K562 treated with DMSO at 1 percent for 12 hours (cell line): Measurements from ENCODE around the gene XIRP1. TPM values are rescaled to one million over a fixed set of nuclear protein-coding genes. Genes with fewer than 3 reads are reported as not detected.

Experiments
- total RNA-seq: library from RNA; unstranded; fragments of 300-600 nt; gene quantifications from 2 replicates; pipeline ENCODE4 v1.2.3, GENCODE V29; 2022; ENCODE audit not compliant: insufficient read depth

Gene XIRP1, protein sequence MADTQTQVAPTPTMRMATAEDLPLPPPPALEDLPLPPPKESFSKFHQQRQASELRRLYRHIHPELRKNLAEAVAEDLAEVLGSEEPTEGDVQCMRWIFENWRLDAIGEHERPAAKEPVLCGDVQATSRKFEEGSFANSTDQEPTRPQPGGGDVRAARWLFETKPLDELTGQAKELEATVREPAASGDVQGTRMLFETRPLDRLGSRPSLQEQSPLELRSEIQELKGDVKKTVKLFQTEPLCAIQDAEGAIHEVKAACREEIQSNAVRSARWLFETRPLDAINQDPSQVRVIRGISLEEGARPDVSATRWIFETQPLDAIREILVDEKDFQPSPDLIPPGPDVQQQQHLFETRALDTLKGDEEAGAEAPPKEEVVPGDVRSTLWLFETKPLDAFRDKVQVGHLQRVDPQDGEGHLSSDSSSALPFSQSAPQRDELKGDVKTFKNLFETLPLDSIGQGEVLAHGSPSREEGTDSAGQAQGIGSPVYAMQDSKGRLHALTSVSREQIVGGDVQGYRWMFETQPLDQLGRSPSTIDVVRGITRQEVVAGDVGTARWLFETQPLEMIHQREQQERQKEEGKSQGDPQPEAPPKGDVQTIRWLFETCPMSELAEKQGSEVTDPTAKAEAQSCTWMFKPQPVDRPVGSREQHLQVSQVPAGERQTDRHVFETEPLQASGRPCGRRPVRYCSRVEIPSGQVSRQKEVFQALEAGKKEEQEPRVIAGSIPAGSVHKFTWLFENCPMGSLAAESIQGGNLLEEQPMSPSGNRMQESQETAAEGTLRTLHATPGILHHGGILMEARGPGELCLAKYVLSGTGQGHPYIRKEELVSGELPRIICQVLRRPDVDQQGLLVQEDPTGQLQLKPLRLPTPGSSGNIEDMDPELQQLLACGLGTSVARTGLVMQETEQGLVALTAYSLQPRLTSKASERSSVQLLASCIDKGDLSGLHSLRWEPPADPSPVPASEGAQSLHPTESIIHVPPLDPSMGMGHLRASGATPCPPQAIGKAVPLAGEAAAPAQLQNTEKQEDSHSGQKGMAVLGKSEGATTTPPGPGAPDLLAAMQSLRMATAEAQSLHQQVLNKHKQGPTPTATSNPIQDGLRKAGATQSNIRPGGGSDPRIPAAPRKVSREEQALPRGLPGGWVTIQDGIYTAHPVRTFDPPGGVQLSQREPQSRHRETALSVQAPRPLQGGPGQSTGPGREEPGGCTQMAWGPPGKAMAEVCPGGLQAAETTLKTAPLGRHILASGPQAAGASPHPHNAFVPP (N-terminal part only)
- not detected in 2 replicates for total RNA-seq

DNA sequence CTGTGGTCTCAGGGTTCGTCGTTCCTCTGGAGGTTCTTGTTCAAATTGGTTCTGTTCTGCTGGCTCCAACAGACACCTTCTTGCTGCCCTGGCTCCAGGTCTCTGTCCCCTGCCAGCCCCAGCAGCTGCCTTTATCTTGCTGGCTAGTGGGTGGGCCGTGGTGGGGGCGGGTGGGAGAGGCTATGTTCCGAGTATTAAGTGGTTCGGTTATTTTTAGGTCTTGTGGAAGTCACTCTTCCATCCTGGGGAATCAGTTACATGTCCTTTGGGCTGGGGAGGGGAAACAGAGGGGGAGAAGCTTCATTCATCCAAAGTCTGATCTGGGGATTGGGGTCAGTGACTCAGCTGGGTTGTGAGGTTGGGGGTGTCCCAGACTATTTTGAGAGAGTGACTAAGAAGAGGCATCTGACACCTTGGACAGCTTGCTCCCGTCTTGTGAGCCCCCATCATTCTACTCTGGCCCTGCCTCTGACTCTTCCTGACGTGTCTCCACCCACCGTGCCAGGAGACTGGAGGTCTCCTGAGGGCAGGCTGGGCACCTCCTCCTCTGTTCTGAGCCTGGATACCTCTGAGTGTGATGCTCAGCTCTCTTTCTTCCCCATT is at the start of gene XIRP1:
Gene XIRP1 (minus strand): TSS at position 106 of the 603 bp plus-strand sequence. CDS start 3,150 bp downstream, outside the sequence.

Other genes starting within 250 kb of the XIRP1 start
- gene SCN11A, start 140.7 kb downstream of the XIRP1 start, total RNA-seq: not detected in 2 replicates
- gene WDR48, start 140.6 kb downstream of the XIRP1 start, total RNA-seq: 10.7 and 30.9 TPM in 2 replicates
- 35.0 and 86.2 TPM in 2 replicates for gene GORASP1, start 85.0 kb downstream of the XIRP1 start, total RNA-seq
- gene TTC21A, start 84.9 kb downstream of the XIRP1 start, total RNA-seq: 0.55 and 3.5 TPM in 2 replicates
- gene CSRNP1, start 39.0 kb downstream of the XIRP1 start, total RNA-seq: 22.7 and 36.5 TPM in 2 replicates
- not detected in 2 replicates for gene CX3CR1, start 87.4 kb upstream of the XIRP1 start, total RNA-seq
- not detected in 2 replicates for gene CCR8, start 137.1 kb upstream of the XIRP1 start, total RNA-seq
- gene SLC25A38, start 190.8 kb upstream of the XIRP1 start, total RNA-seq: 35.1 and 53.2 TPM in 2 replicates
- gene RPSA, start 214.1 kb upstream of the XIRP1 start, total RNA-seq: 3,320 and 4,499 TPM in 2 replicates